Measurements from ENCODE around the gene OSTC. TPM values are rescaled to one million over a fixed set of nuclear protein-coding genes. Genes with fewer than 3 reads are reported as not detected.

The OSTC gene
- total RNA-seq, 1 donor from 2014 or later, result 27.2 TPM

DNA sequence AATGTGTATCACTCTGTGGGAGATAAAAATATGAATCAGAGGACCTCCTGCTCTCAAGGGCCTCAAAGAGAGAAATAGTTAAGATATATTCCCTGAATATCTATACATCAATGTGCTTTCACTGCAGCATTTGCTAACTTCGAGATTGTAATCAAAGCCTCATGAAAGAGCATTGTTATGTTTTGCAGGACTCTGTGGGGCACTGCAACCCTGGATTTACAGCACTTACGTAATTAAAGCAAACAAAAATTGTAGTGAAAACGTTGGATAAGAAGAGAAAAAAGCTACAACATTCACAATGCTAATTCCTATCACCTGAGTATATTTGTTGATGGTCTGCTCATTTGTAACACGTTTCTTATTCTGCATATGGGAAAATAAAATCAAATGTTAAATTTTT, 64.5 kb downstream of the OSTC start:
- intact Hi-C loops (cut with micrococcal nuclease), result no loop called here
- H3K4me1 ChIP-seq, result no peaks in the 10 kb centered on the region
- TF ChIP-seq, protein P1, sequence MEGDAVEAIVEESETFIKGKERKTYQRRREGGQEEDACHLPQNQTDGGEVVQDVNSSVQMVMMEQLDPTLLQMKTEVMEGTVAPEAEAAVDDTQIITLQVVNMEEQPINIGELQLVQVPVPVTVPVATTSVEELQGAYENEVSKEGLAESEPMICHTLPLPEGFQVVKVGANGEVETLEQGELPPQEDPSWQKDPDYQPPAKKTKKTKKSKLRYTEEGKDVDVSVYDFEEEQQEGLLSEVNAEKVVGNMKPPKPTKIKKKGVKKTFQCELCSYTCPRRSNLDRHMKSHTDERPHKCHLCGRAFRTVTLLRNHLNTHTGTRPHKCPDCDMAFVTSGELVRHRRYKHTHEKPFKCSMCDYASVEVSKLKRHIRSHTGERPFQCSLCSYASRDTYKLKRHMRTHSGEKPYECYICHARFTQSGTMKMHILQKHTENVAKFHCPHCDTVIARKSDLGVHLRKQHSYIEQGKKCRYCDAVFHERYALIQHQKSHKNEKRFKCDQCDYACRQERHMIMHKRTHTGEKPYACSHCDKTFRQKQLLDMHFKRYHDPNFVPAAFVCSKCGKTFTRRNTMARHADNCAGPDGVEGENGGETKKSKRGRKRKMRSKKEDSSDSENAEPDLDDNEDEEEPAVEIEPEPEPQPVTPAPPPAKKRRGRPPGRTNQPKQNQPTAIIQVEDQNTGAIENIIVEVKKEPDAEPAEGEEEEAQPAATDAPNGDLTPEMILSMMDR (IDR thresholded peaks at IDR 0.05; ENCODE audit: borderline replicate concordance), result no peak
- DNase-seq, result no peak
- no peaks in the 10 kb centered on the region for H3K36me3 ChIP-seq
- no peak overlapping the region for H3K27ac ChIP-seq (replicated peaks)
- H3K27me3 ChIP-seq (ENCODE audit: low read depth), result no peaks in the 10 kb centered on the region
- H3K4me3 ChIP-seq, result no peak overlapping the region
- no peaks in the 10 kb centered on the region for H3K9me3 ChIP-seq (replicated peaks)

DNA sequence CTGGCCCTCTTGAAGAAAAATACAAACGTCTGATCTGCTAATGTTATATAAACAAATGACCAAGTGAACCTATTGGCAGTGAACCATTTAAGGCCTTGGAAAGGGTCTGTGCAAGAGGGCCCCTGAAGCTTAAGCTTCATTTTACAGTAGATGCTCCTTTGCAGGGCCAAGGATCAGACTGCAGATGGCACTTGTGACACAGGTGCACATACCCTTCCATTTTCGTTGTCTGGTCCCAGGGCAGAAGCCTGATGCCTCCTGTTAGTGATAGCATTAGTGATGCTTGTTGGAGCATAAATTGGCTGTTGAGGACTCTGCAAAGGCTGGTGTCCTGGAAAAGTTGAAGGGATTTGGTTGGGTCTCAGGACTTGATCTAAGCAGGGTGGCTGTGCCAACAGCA, 65.9 kb downstream of the OSTC start:
- DNase-seq, result no peak
- Histone ChIP-seq H3K27ac (replicated peaks) (no peak overlapping the region), H3K4me3 (no peak overlapping the region), H3K27me3 (ENCODE audit: low read depth) (no peaks in the 10 kb centered on the region), H3K9me3 (replicated peaks) (no peaks in the 10 kb centered on the region), H3K4me1 (no peaks in the 10 kb centered on the region), H3K36me3 (no peaks in the 10 kb centered on the region)
- intact Hi-C loops (cut with micrococcal nuclease), result no loop called here
- TF ChIP-seq, protein P1 (IDR thresholded peaks at IDR 0.05; ENCODE audit: borderline replicate concordance), result no peak

DNA sequence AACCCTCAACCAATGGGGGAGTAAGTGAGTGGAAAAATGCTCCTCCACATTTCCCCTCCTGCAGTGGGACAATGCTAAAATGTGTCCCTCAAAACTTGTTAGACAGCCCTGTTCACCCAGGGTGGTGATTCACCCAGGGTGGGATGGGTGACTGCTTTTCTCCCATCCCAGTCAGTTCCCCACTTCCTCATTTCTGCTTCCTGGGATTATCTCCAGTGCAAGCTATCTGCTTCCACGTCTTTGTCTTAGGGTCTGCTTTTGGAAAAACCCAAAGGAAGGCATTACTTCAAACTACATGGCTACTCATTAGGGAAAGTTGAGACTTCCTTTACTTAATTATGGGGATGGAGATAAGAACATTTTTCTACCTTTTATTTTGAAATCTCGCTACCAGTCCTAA, 67.0 kb downstream of the OSTC start:
- intact Hi-C loops (cut with micrococcal nuclease), result no loop called here
- Histone ChIP-seq H3K27ac (replicated peaks) (no peak overlapping the region), H3K4me3 (no peak overlapping the region), H3K36me3 (no peaks in the 10 kb centered on the region), H3K4me1 (no peaks in the 10 kb centered on the region), H3K27me3 (ENCODE audit: low read depth) (no peaks in the 10 kb centered on the region), H3K9me3 (replicated peaks) (no peaks in the 10 kb centered on the region)
- no peak for DNase-seq
- TF ChIP-seq, protein P1 (IDR thresholded peaks at IDR 0.05; ENCODE audit: borderline replicate concordance), result no peak

Other genes starting within 250 kb of the OSTC start
- gene RPL34, start 30.0 kb upstream of the OSTC start, total RNA-seq, result 726 TPM
- gene ETNPPL, start 112.5 kb downstream of the OSTC start, total RNA-seq, result 10.6 TPM

Measured in left ventricle myocardium inferior (tissue), 1 donor.